Lower lobe of right lung (tissue), 2 donors: ENCODE measurements around the gene PLCB3. TPM values are rescaled to one million over a fixed set of nuclear protein-coding genes. Genes with fewer than 3 reads are reported as not detected.

Source experiments
- ATAC-seq, 2 donors: fragments of 200-7000 bp; cut with Tn5 transposase; one replicate each; pipeline ENCODE4 v1.9.1; 2020 to 2022; ENCODE audit warnings: mild to moderate bottlenecking in 2 of 2, moderate library complexity in 2 of 2
- DNase-seq: peaks from one replicate; pipeline ENCODE4 v3.0.0-alpha.2; 2020
- H3K27ac ChIP-seq: fragments of 200-600 bp; one replicate; pipeline ENCODE4 v1.8.0; 2022
- H3K27me3 ChIP-seq: fragments of 200-600 bp; one replicate; pipeline ENCODE4 v1.8.0; 2022; ENCODE audit warnings: low read depth
- H3K36me3 ChIP-seq: fragments of 200-600 bp; one replicate; pipeline ENCODE4 v1.8.0; 2022; ENCODE audit warnings: mild to moderate bottlenecking
- H3K4me1 ChIP-seq: fragments of 200-600 bp; one replicate; pipeline ENCODE4 v1.8.0; 2022
- H3K4me3 ChIP-seq: fragments of 200-600 bp; one replicate; pipeline ENCODE4 v1.8.0; 2022; ENCODE audit warnings: mild to moderate bottlenecking
- H3K9me3 ChIP-seq: fragments of 200-600 bp; one replicate; pipeline ENCODE4 v1.8.0; 2022
- CTCF ChIP-seq: fragments of 200-600 bp; IDR thresholded peaks from one replicate; pipeline ENCODE4 v1.8.0; 2022; ENCODE audit warnings: antibody characterized with exemption, mild to moderate bottlenecking
- intact Hi-C: fragments of 100-400 bp; cut with DNase I; formaldehyde crosslinking; loops from one replicate; pipeline ENCODE4 v1.11.0; 2022
- total RNA-seq: library from RNA; stranded (reverse); fragmentation: NEBNext Ultra II Directional; extraction: Animal tissue kit (Norgen Biotek cat#: 25700); gene quantifications from one replicate; pipeline ENCODE4 v1.2.1, GENCODE V29; 2021
- donor health status: DM: no; HTN: yes; CAD: no; lungs with severe emphysema.

PLCB3 gene
- total RNA-seq, 1 donor from 2014 or later = 31.8 TPM

GRCh38 chr11:64268893-64269539 is 17.7 kb downstream of the PLCB3 start:
- DNase-seq (peak; percentile 84), ATAC-seq (peak; percentile 31 to 48)
- H3K36me3 ChIP-seq = peaks cover 33% of the 10 kb centered on the region
- H3K27ac ChIP-seq = peak overlapping the region; percentile 99
- H3K9me3 ChIP-seq = no peaks in the 10 kb centered on the region
- H3K27me3 ChIP-seq = no peaks in the 10 kb centered on the region
- H3K4me1 ChIP-seq = peaks cover 40% of the 10 kb centered on the region
- peak overlapping the region; percentile 95 for H3K4me3 ChIP-seq
- intact Hi-C loops = no loop called here
- TF ChIP-seq CTCF = no peak

GRCh38 chr11:64269540-64270220 is 18.4 kb downstream of the PLCB3 start:
- intact Hi-C loops = no loop called here
- H3K4me3 ChIP-seq = peak overlapping the region; percentile 95
- peaks cover 40% of the 10 kb centered on the region for H3K4me1 ChIP-seq
- H3K27me3 ChIP-seq = no peaks in the 10 kb centered on the region
- H3K27ac ChIP-seq = peak overlapping the region; percentile 99
- TF ChIP-seq CTCF = peak; percentile 19
- peaks cover 27% of the 10 kb centered on the region for H3K36me3 ChIP-seq
- DNase-seq (peak; percentile 98), ATAC-seq (peak; percentile 89 to 94)
- no peaks in the 10 kb centered on the region for H3K9me3 ChIP-seq

- Histone ChIP-seq H3K4me1 (peaks cover 14% of the 10 kb centered on the region), H3K27ac (no peak overlapping the region), H3K36me3 (peaks cover 38% of the 10 kb centered on the region), H3K4me3 (no peak overlapping the region), H3K9me3 (no peaks in the 10 kb centered on the region), H3K27me3 (no peaks in the 10 kb centered on the region)
- intact Hi-C loops = no loop called here
- ATAC-seq = no peak
- no peak for DNase-seq
- no peak for TF ChIP-seq CTCF
These were observed 23.9 kb downstream of the PLCB3 start for GRCh38 chr11:64275031-64275800.

GRCh38 chr11:64275841-64276240 is 24.5 kb downstream of the PLCB3 start:
- peaks cover 41% of the 10 kb centered on the region for H3K36me3 ChIP-seq
- H3K9me3 ChIP-seq = no peaks in the 10 kb centered on the region
- DNase-seq (no peak), ATAC-seq (no peak)
- no peaks in the 10 kb centered on the region for H3K27me3 ChIP-seq
- intact Hi-C loops = no loop called here
- no peak for TF ChIP-seq CTCF
- H3K27ac ChIP-seq = no peak overlapping the region
- no peak overlapping the region for H3K4me3 ChIP-seq
- peaks cover 14% of the 10 kb centered on the region for H3K4me1 ChIP-seq

GRCh38 chr11:64276653-64277431 is 25.5 kb downstream of the PLCB3 start:
- no peak for TF ChIP-seq CTCF
- Histone ChIP-seq H3K36me3 (peaks cover 51% of the 10 kb centered on the region), H3K27ac (no peak overlapping the region), H3K4me3 (no peak overlapping the region), H3K9me3 (no peaks in the 10 kb centered on the region), H3K27me3 (no peaks in the 10 kb centered on the region), H3K4me1 (peaks cover 10% of the 10 kb centered on the region)
- intact Hi-C loops = no loop called here
- DNase-seq (peak; percentile 53), ATAC-seq (peak; percentile 22 to 33)
